Peyer's patch (tissue), 4 donors: Measurements from ENCODE around the gene MFN2.

Experiments used
- CTCF ChIP-seq, 6 experiments: fragments of 450-650 bp in 4 of 6; fragments of 200-600 bp in 2 of 6; sonication (generic) in 1 of 6; IDR thresholded peaks; one replicate each; pipeline ENCODE4 v1.5.1; 2017 to 2019; ENCODE audit warnings: antibody characterized with exemption in 6 of 6, mild to moderate bottlenecking in 3 of 6, moderate library complexity in 1 of 6
- POLR2A ChIP-seq, 2 donors: fragments of 450-650 bp; IDR thresholded peaks; one replicate each; pipeline ENCODE4 v1.5.1; 2017; ENCODE audit warnings: antibody characterized with exemption in 2 of 2, mild to moderate bottlenecking in 2 of 2, moderate library complexity in 2 of 2

GRCh38 chr1:12012560-12013316, 32.5 kb downstream of the MFN2 start:
- TF ChIP-seq CTCF (IDR thresholded peaks at IDR 0.05) (no peak), POLR2A (IDR thresholded peaks at IDR 0.05) (no peak)
